ENCODE measurements around the gene PPT1.

GRCh38 chr1:40078512-40079333 lies 18.3 kb downstream of the PPT1 start:
- TF ChIP-seq CTCF (IDR thresholded peaks at IDR 0.05; ENCODE audit: borderline replicate concordance, extremely low read depth, low read length, poor library complexity, severe bottlenecking), result peak; percentile 80
- no peak for TF ChIP-seq EZH2 (IDR thresholded peaks at IDR 0.05; ENCODE audit: borderline replicate concordance, low read depth, low read length, severe bottlenecking)
